ENCODE results near the gene KLF9.
"Not testable (repeated sequence)": the region's sequence is repeated elsewhere in the genome, so short reads cannot be mapped to it uniquely, and the experiment has no call there.

The KLF9 gene

DNA sequence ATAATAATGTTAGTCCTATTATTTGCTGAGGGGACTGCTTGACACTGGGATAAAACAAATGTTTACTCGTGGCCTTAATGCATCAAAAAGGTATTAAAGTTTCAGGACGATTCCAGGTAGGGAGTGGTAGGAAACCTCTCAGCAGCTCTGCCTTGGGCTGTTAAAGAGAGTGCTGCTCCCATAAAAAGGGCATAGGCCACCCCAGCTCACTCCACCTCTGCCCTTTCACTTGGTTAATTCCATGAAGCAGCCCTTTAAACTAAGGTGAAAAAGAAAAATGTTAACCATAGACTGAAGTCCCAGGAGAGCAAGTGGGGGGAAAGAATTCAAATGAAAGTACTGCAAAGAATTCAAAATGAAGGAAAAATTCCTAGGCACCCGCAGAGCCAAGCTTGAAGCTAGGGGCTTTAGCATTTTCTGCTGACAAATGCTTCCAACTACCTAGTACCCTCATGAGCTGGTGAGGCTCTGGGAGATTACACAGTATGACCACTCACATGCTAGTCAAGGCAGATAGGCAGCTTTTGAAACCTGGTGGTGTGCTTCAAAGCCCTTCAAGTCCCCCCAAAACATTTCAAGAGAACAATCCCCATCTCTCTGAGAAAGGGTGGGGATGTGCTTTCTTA lies 8.5 kb downstream of the KLF9 start:
- DNase-seq (ENCODE audit: low read depth, low spot score) = no peak

DNA sequence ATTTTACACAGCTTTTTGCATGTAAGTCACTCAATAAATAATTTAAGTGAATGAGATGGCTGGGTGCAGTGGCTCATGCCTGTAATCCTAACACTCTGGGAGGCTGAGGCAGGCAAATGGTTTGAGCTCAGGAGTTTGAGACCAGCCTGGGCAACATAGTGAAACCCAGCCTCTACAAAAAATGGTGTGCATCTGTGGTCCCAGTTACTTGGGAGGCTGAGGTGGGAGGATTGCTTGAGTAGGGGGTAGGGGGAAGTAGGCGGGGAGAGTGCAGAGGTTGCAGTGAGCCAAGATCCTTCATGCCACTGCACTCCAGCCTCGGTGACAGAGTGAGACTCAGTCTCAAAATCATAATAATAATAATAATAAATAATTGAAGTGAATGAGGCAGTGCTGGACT lies 10.2 kb downstream of the KLF9 start:
- no peak for DNase-seq (ENCODE audit: low read depth, low spot score)

DNA sequence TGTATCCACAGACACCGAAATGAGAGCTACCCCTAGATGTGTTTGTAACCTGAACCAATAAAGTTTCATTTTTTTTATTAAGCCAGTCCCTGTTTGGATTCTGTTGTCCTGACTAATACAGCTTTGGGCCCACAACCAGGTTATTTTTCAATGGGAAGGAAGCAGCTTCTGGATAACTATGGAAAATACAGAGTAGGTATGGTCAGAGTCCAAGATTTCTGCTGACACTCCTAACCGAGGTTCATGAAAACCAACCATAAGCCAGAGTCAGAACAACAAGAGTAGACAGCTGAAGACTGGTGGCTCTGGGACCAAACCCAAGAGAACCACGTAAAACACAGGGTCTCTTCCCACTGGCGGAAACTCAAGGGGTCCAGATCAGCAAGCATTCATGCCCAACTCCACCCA lies 10.8 kb downstream of the KLF9 start:
- no peak for DNase-seq (ENCODE audit: low read depth, low spot score)

DNA sequence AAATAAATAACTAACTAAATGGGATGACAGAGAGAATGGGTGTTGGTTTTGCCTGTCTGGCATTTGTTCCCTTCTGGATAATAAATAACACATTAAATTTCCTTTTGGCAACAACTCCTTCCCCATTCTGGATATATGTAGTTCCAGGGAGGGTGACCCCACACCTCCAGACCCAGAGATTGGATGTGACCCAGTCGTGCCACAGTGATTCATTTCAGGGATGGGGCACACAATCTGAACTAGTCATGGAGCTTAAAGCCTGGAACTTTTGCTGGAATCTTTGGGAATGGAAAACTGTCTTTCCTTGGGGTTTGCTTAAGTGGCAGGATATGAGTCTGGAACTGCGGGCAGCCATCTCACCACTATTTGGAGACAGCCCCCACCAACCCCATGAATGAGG lies 11.3 kb downstream of the KLF9 start:
- DNase-seq (ENCODE audit: low read depth, low spot score) = no peak

DNA sequence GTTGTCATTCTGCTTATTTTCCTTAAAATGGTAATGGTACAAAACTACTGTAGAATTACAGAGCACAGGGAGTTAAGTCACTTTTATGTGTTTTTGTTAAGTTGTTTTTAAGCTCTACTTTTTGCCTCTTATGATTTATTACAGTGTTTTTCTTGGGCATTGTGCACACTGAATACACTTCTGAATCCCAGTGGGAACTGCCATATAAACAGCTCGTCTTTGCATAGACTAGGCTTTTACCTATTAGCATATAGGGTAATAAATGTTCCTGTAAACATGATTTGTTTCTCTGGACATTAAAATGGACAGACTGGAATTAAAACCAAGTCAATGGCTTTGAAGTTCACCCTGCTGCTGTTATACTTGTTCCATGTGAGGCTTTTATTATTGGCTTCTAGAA lies 12.2 kb downstream of the KLF9 start:
- DNase-seq (ENCODE audit: low read depth, low spot score) = no peak

DNA sequence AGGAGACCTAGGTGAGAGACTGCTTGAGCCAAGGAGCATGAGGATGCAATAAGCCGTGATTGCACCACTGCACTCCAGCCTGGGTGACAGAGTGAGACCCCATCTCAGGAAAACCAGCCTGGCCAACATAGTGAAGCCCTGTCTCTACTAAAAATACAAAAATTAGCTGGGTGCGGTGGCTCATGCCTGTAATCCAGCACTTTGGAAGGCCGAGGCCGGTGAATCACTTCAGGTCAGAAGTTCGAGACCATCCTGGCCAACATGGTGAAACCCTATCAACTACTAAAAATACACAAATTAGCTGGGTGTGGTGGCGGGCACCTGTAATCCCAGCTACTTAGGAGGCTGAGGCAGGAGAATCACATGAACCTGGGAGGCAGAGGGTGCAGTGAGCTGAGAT lies 13.2 kb downstream of the KLF9 start:
- DNase-seq (ENCODE audit: low read depth, low spot score) = not testable (repeated sequence)

DNA sequence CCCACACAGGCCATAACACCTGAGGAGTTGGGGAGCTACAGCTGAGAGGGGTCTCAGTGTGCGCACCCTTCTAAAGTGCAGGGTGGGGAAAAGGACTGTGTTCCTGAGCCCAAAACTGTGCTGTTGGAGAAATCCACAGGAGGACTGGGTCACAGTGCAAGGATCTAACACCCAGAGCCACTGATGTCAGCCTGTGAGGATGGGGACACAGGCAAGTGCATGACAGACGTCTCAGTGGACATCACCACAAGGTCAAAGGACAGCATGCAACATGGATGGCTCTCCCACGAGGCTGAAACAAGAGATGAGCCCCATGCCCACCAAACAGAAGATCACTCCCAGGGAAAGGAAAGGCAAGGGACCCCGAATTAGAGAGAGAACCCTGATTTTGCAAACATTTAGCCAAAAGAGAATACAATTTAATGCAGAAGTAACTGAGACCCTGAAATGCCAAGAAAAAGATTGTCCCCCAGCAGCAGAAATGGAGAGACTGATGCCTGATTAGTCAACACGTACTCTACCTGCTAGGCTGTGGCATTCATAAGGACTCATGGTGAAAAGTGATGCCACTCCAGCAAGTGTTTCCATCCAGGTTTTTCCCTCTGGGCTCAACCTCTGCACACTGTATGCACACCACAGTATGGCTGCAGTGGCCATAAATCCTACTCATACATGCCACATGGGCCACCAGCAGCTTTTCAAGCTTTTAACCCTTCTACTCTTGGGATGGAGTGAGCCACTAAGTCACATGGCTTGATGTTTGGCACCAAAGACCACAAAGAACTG lies 14.2 kb downstream of the KLF9 start:
- DNase-seq (ENCODE audit: low read depth, low spot score) = no peak

DNA sequence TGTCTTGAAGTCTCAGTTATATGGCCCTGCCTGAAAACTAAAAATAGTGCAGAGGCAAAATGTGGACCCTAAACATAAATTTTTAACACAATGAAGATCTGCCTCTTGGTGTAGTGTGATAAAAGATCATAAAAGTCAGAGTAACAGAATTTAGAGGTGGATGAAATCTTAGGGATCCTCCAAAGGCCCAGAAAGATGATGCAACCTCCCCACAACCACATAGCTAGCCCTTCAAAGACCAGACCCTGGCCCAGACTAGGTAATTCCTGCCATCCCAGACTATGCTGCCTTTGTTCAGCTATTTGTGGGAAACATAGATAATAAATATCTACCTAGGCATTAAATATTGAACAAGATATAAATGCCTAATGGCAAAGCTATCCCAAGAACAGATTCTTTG lies 15.3 kb downstream of the KLF9 start:
- DNase-seq (ENCODE audit: low read depth, low spot score) = no peak

DNA sequence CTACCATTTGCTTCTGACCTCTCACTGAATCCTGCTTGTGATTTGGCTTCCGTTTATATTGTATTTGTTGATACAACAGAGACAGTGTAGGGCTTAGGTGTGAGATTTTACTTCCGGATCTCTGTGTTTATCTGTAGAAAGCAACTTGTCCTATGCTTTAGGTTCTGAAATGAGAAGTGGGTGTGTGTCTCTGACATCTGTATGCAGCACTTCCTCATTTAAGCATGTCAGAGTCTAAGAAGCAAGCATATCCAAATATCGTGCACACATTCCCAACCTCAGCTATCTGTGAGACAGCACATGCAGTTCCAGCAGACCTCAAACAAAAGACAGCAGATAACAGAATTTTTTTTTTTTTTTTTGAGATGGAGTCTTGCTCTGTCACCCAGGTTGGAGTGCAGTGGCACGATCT lies 16.3 kb downstream of the KLF9 start:
- no peak for DNase-seq (ENCODE audit: low read depth, low spot score)

DNA sequence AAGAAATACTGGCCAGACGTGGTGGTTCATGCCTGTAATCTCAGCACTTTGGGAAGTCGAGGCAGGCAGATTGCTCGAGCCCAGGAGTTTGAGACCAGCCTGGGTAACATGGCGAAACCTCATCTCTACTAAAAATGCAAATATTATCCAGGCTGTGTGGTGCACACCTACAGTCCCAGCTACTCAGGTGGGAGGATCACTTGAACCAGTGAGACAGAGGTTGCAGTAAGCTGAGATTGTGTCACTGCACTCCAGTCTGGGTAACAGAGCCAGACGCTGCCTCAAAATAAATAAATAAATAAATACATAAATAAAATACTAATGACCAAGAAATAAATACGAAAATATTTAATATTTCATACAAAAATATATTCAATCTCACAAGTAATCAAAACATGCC lies 18.8 kb downstream of the KLF9 start:
- no peak for DNase-seq (ENCODE audit: low read depth, low spot score)

DNA sequence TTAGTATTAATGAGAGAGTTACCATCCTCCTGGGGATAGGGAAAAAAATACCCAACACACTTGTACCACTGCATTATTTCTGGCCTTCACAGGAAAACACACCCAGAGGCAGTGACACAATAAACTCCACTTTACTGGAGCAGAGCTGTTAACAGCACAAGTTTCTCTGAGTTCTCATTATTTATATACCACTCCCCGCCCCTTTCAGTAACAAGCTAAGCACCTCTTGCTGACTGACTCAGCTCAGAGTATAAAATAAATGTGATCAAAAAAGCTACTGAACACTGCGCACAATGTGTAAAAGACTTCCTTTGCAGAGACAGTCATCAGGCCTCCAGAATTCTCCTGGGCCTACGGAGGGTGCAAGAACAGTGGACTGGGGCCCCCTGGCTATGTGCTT lies 21.6 kb downstream of the KLF9 start:
- DNase-seq (ENCODE audit: low read depth, low spot score) = no peak

DNA sequence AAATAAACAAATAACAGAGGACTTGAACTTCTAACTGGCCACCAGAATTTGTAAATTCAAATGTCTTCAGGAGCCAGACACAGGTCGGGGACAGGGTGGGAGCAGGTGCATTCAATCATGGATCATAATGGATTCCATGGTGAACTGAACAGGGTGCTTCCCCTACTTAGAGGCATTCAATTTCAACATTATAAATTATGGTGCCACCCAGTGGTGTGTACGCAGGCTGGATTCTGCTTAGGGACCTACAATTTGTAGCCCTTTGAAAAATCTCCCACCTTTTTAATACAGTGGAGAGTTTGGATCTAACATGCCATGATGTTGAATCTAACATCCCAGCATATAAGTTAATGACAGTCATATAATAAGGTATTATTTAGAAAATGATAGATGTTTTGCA lies 22.3 kb downstream of the KLF9 start:
- DNase-seq (ENCODE audit: low read depth, low spot score) = no peak

DNA sequence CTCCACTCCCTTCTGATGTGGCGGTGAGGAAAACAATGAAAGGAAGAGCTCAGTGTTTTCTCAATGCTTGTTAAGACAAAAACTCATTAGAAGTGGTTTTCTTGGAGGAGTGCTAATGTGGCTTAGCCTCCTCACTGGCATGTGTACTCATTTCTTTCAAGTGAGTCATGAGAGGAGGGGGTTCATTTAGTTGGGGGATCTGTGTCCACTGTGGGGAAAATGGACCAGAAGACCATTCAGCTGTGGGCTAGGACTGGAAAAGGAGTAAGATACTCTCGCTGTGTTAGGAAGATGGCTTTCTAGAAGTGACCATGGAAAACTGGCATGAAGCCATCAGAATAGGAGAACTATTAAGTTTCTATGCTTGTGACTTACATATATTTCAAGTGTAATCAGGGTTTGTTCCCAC lies 23.5 kb downstream of the KLF9 start:
- no peak for DNase-seq (ENCODE audit: low read depth, low spot score)

DNA sequence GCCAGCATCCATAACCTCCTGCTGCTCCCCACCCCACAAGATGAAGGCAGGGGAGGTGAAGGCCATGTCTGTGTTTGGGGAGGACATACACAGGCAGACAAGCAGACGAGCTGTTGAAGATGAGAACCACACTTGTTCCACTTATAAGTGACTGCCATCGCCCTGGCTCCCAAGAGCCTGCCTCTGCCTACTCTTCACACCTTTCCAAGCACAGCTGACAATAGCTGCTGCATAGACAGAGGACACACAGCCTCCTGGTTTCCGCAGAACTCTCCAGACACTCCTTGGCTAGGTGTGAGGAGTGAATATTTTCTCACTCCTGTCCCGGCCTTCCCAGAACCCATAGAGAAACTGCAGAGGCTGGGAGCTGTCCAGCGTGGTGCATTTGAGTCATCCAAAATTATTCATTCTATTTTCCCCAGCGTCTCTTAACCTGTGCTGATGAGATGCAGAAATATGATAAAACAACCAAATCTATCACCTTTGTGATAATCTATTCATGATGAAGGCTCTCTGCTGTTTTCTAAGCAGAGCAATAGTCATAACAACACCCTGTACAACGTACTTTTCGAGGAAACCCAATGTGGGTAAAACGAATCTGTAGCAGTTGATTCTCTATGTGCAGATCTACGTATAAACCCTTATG lies 24.7 kb downstream of the KLF9 start:
- DNase-seq (ENCODE audit: low read depth, low spot score) = no peak

DNA sequence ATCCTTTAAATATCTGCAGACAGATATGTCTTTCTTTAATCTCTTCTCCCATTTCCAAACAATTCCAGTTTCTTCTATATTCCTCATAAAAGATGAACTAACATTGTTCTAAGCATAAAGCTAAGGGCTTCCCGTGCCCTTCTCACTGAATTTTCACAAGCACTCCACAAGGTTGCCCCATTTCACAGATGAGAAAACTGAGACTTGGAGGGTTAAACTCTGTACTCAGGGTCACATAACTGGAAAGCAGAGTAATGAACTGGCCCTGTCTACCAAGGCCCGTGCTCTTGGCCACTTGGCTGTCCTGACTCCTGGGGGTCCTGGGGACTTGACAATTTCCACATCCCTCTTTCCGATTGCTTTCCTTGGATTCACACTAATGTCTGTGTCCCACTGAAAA lies 25.3 kb downstream of the KLF9 start:
- no peak for DNase-seq (ENCODE audit: low read depth, low spot score)

DNA sequence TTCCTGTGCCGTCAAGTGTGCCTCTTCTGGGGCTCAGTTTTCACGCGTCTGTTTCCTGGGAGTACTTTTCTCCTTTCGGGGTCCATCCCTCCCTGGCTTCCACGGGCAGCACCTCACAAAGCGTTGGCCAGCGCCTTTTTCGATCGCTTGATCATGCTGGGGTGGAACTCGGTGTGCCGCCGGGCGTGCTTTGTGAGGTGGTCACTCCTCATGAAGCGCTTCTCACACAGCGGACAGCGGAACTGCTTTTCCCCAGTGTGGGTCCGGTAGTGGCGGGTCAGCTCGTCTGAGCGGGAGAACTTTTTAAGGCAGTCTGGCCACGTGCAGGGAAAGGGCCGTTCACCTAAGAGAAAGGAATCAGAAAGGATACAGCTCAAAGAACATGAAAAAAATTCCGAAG lies 26.8 kb downstream of the KLF9 start:
- no peak for DNase-seq (ENCODE audit: low read depth, low spot score)

DNA sequence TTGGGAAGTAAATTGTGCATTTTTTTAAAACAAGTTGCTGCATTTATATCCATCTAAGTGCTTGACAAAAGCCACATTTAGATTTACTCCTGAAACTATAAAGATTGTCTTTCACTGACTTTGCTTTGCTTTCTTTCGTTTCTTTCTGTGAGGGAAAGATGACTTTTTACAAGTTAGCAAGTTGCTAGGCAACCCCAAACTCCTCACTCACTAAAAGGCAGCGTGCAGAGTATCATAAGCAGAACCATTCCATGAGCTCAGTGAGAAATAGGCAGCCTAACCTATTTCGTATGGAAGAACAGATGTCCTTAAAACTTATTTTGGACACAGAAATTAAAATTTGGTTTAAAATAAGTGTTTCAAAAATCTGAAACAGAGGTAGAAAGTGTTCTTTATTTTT lies 29.0 kb downstream of the KLF9 start:
- DNase-seq (ENCODE audit: low read depth, low spot score) = no peak

DNA sequence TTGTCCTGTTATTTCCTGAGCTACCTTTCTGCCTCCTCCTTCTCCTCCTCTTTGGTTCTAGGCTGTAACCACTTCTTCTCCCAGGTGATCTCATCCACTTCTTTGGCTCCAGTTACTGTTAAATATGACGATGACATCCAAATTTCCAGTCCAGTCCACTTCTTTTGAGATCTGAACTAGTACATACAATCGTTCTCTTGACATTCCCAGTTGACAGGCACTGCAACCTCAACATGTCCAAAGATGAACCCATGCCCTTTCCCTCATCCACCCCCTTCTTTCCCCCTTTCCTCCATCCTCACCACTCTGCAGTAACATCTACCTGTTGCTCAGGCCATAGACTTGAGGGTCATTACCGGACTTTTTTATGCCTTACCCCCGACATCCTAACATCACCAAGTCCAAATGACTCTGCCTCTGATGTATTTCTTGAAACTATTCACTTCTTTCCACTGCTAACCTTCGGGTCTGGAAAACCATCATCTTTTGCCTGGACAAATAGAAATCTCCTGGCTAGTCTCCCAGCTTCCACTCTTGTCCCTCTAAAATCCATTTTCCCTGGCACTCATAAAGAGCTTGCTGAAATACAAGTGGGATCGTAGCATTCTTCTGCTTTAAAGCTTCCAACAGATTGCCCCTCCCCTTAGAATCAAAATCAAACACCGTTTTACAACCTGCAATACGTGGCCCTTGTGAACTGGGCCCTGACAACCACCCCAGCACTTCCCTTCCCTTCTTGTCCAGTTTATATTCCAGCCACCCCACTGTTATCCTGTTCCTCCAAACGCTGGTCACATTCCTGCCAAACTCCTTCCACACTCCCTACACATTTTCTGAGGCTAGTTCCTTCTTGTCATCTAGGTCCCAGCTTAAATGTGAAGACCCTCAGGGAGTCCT lies 31.5 kb downstream of the KLF9 start:
- no peak for DNase-seq (ENCODE audit: low read depth, low spot score)

DNA sequence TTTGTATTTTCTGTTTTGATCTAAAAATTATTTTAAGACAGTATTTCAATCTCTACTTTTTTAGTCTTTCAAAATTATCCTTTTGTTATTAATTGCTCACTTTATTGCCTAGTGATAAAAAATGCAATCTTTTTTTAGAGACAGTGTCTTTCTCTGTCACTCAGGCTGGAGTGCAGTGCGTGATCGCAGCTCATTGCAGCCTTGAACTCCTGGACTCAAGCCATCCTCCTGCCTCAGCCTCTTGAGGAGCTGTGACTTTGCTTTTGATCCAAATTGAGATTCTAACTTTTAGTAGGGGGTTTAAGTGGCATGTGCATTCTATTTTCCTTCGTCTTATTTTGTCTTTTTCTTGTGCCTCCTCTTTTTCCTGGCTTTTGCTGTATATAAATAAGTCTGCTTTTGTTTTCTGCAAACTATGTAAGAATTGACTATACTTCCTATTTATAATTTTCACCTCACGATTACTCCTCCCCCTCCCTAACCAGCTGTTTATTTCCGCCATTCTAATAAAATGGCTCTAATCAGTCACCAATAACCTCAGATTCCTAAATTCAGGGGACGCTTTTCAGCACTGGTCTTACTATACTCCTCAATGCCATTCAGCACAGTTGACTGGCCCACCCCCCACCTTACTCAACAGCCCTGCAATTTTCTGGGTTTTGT lies 32.3 kb downstream of the KLF9 start:
- no peak for DNase-seq (ENCODE audit: low read depth, low spot score)

DNA sequence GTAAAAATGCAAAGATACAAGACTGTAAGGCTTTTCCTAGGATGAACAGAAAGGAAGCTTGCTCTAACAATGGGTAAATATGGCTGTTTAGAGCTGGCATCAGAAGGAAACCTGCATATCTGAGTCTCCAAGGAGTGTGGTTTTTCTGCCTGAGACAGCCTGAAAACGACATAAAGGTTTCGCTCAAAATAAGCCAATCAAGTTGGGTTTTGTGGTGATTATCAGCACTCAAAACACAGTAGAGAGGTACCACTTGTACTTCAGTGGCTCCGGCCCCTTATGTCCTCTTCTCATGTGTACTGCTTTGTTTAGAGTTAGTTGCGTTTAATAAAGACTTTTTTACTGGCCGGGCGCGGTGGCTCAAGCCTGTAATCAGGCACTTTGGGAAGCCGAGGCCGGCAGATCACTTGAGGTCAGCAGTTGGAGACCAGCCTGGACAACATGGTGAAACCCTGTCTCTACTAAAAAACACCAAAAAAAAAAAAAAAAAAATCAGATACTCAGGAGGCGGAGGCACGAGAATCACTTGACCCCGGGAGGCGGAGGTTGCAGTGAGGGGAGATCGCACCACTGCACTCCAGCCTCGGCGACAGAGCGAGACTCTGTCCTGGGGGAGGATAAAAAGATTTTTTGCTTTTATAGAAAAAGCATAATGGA lies 39.4 kb downstream of the KLF9 start:
- DNase-seq (ENCODE audit: low read depth, low spot score) = no peak

DNA sequence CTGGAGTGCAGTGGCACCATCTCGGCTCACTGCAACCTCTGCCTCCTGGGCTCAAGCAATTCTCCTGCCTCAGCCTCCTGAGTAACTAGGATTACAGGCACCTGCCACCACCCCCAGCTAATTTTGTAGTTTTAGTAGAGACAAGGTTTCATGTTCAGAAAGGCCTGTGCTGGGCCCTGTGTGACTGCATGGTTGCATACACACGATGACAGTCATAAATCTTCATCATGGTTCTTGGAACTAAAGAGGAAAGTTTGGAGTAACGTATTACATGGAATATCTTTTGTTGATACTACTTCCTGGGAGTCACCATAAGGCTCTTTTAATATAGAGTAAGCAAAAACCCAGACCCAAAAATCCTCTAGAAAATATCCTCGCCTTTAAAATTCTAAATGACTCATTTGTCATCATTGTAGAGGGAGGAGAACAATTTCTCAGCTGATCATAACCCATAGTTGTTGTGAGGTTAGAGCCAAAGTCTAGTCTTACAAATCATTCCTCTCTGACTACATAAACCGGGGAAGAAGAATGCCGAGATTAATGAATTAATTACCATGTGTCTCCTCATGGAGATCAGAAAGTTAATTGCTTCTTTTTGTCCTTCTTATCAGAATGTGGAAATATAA lies 47.0 kb downstream of the KLF9 start:
- DNase-seq (ENCODE audit: low read depth, low spot score) = no peak

Measured in smooth muscle cell of the brain vasculature (primary cell).